RKO (cell line): ENCODE measurements around the gene TTLL7.
"Not testable (repeated sequence)": the region's sequence is repeated elsewhere in the genome, so short reads cannot be mapped to it uniquely, and the experiment has no call there.

ENCODE experiments used
- DNase-seq: peaks from one replicate; pipeline ENCODE4 v3.0.0-alpha.2; 2016; ENCODE audit warnings: low spot score

The TTLL7 gene

GRCh38 chr1:83929184-83929583, 69.7 kb downstream of the TTLL7 start:
- DNase-seq: no peak

GRCh38 chr1:83928396-83928795, 70.5 kb downstream of the TTLL7 start:
- DNase-seq: no peak

DNA sequence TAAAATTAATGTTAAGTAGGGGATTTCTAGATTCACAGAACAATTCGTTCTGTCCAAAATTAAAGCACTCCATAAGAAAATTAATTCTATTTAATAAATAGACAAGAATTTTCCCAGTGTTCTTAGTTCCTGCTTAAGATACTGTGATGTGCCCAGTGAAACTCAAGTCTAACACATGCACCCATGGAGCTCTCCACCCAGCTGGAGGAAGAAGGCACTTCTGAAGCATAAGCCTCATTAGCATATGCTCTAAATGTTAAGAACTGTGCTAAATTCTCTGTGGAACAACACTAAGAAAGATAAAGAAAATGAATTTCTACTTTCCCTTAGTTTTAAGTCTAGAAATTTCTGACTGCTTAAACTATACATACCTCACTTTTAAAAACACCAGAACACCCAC, 71.2 kb downstream of the TTLL7 start:
- DNase-seq: no peak

DNA sequence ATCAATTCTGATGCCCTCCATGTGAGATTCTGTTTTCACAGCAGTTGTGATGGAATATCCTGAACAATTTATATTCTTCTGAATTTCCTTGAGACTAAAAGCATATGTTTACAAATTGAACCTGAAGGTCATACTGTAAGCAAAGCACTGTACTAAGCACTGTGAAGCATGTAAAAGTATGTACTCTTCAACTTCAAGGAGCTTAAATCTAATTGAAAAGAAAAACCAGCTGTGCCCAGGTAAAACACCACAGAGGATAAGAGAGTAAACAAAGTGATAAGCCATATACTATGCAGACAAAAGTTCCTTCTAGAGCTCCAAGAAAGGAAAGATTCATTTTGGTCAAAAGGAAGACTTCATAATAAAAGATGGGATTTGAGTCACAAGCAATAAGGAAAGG, 71.9 kb downstream of the TTLL7 start:
- no peak for DNase-seq

DNA sequence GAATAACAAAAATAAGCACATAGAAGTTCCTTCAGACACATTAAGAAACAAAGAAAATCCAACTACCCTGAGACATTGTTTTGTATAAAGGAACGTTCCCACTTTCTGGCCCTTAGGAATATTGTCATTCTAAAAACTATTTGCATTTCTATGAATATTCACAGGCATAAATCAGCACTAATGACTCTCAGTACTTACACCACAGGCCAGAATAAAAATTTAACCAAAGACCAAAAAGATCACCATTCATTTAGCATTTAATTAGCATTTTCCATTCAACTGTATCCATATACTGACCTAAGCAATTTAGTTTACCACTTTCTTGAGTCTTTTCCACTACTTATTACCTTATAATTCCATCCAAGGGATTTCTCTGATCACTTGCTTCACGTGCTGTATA, 75.4 kb downstream of the TTLL7 start:
- no peak for DNase-seq

- no peak for DNase-seq
These were observed 76.5 kb downstream of the TTLL7 start for GRCh38 chr1:83922431-83922830.

GRCh38 chr1:83920320-83920719, 78.6 kb downstream of the TTLL7 start:
- no peak for DNase-seq

- DNase-seq: no peak
These were observed 79.1 kb downstream of the TTLL7 start for GRCh38 chr1:83919872-83920271.

DNA sequence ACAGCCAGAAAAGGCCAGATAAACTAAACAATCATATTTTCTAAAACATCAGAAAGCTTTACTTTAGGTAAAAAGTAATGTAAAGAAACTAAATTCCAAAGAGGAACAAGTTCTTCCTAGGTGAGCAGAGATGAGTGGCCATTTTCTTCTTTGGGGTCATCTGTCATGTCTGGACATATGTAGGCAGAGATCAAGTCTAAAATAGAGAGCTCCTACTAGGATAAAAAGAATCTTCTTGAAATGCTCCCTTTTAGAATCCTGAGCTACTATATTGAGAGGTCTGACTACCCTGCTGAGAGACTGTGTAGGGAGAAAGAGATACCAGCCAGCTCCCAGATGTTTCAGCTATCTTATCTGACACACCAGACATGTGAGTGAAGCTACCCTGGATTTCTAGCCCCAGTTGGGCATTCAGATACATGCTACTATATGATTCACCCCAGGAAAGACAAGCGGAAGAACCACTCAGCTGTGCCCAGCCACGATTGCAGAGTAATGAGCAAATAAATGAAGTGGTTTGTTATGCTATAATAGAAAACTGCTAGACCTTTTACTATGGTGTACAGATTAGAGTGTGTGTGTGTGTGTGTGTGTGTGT, 80.1 kb downstream of the TTLL7 start:
- DNase-seq: no peak

- DNase-seq: no peak
These were observed 81.0 kb downstream of the TTLL7 start for GRCh38 chr1:83917959-83918358.

DNA sequence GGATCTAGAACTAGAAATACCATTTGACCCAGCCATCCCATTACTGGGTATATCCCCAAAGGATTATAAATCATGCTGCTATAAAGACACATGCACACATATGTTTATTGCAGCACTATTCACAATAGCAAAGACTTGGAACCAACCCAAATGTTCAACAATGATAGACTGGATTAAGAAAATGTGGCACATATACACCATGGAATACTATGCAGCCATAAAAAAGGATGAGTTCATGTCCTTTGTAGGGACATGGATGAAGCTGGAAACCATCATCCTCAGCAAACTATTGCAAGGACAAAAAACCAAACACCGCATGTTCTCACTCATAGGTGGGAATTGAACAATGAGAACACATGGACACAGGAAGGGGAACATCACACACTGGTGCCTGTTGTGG, 82.8 kb downstream of the TTLL7 start:
- DNase-seq: not testable (repeated sequence)

DNA sequence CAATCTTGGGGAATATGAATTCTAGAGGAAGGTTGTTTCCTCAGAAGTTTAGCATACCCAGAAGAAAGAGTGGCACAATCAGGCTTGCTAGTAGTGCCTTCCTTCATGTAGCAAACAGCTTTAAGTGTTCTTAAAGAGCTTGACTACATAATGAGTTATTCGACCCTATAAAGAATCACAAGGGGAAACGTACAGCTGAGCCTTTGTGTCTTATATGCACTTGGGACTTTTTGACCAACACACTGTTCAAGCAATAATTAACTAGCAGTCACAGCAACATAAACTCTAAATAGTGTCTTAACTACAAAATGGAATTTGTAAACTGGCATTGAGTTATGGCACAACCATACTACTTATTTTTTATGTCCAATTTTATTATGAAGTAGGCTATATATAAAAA, 86.1 kb downstream of the TTLL7 start:
- DNase-seq: no peak

- no peak for DNase-seq
These were observed 88.5 kb downstream of the TTLL7 start for GRCh38 chr1:83910461-83910860.

DNA sequence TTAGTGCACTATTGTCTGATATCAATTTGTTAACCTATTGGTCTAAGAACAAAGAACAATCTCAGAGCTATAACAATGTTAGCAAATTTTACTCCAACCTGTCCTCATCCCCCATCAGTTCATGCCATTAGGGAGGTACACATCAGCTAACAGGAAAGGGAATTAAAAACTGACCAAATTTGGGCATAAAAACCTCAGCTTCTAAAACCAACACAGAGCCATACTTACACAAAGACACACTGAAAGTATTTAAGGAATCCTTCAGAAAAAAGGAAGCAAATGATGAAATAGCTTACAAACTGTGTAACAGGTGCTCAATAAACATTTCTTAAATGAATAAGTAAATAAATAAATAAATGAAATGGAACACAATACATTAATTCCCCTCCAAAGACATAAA, 89.2 kb downstream of the TTLL7 start:
- DNase-seq: no peak

- DNase-seq: peak; percentile 47
These were observed 93.5 kb downstream of the TTLL7 start for GRCh38 chr1:83905315-83905907.

- peak; percentile 90 for DNase-seq
These were observed 97.3 kb downstream of the TTLL7 start for GRCh38 chr1:83901547-83902155.

GRCh38 chr1:83900524-83900923, 98.4 kb downstream of the TTLL7 start:
- peak; percentile 34 for DNase-seq

GRCh38 chr1:83897516-83897915, 101.4 kb downstream of the TTLL7 start:
- DNase-seq: no peak

GRCh38 chr1:83896299-83896698, 102.6 kb downstream of the TTLL7 start:
- no peak for DNase-seq

DNA sequence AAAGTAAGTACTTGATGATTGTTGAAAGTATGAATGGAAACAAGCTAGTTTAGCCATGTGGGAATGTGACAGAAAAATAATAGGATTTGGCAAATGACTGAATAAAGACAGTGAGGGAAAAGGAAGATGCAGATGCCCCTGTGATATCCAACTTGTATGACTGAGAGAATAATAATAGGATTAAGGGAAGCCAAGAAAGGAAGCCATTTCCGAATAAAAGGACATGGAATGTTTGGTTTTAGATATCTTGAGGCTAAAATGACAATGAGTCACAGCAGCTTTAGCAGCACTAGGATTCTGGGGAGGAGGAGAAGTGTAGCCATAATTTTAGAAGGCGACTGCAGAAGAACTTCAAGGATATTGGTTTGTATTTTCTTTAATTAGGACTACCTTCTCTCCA, 109.2 kb downstream of the TTLL7 start:
- DNase-seq: no peak

DNA sequence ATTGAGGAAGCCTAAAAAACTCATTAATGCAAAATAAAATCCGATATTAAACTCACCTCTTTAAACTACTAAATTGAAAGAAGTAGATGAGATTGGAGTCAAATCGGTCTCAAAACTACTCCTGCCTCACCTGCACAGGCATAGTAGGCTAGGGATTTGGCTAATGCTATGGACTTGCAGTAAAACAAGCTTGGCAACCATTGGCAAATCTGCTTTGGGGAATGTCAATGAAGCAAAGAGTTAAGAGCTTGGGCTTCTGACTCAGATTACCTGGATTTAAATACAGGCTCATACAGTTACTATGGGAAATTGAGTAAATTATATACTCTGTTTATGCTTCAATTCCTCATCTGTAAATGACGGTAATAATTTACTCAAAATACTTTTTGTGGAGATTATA, 111.4 kb downstream of the TTLL7 start:
- no peak for DNase-seq

- DNase-seq: no peak
These were observed 115.0 kb downstream of the TTLL7 start for GRCh38 chr1:83883979-83884378.

GRCh38 chr1:83882906-83883305, 116.0 kb downstream of the TTLL7 start:
- DNase-seq: peak; percentile 37

GRCh38 chr1:83872515-83872914, 126.4 kb downstream of the TTLL7 start:
- DNase-seq: no peak
